GM23338 (cell line): ENCODE data around the gene ABCC3.

ENCODE experiments used
- CREB1 ChIP-seq: fragments of 250-450 bp; sonication (Bioruptor Pico); IDR thresholded peaks from 2 replicates; pipeline ENCODE4 v1.5.0; 2020; ENCODE audit warnings: low read depth, mild to moderate bottlenecking, moderate library complexity
- CTCF ChIP-seq, 2 experiments: fragments of 200-600 bp in 1 of 2; sonication (generic) in 1 of 2; conservative IDR thresholded peaks; 2 replicates each; pipeline versions ENCODE4 v1.5.1 to v1.6.1; 2016 to 2017; ENCODE audit warnings: antibody characterized with exemption in 2 of 2, low read depth in 2 of 2, mild to moderate bottlenecking in 2 of 2, moderate library complexity in 1 of 2
- ETS1 ChIP-seq: IDR thresholded peaks from 2 replicates; pipeline ENCODE4 v1.6.1; 2016; ENCODE audit warnings: antibody characterized with exemption
- EZH2 ChIP-seq: fragments of 200-600 bp; sonication (generic); IDR thresholded peaks from one replicate; pipeline ENCODE4 v1.8.0; 2017; ENCODE audit warnings: antibody characterized with exemption, mild to moderate bottlenecking, low read depth; ENCODE audit not compliant: unreplicated experiment
- EZH2phosphoT487 ChIP-seq: fragments of 200-600 bp; sonication (generic); IDR thresholded peaks from one replicate; pipeline ENCODE4 v1.8.1; 2018; ENCODE audit warnings: antibody characterized with exemption; ENCODE audit not compliant: unreplicated experiment
- JUNB ChIP-seq: IDR thresholded peaks from one replicate; pipeline ENCODE4 v1.6.1; 2016; ENCODE audit warnings: antibody characterized with exemption; ENCODE audit not compliant: unreplicated experiment
- POLR2AphosphoS5 ChIP-seq: IDR thresholded peaks from 2 replicates; pipeline ENCODE4 v1.6.1; 2016; ENCODE audit warnings: antibody characterized with exemption, low read depth
- REST ChIP-seq: IDR thresholded peaks from one replicate; pipeline ENCODE4 v1.6.1; 2018; ENCODE audit warnings: antibody characterized with exemption; ENCODE audit not compliant: unreplicated experiment
- ZNF114 ChIP-seq: fragments of 250-450 bp; sonication (Bioruptor Pico); IDR thresholded peaks from 2 replicates; pipeline ENCODE4 v1.5.0; 2020; ENCODE audit warnings: mild to moderate bottlenecking, moderate library complexity
- ZNF331 ChIP-seq: fragments of 250-450 bp; sonication (Bioruptor Pico); IDR thresholded peaks from 2 replicates; pipeline ENCODE4 v1.5.0; 2020; ENCODE audit warnings: low read depth, mild to moderate bottlenecking, moderate library complexity
- ZNF462 ChIP-seq: fragments of 250-450 bp; sonication (Bioruptor Pico); IDR thresholded peaks from 2 replicates; pipeline ENCODE4 v1.5.0; 2020; ENCODE audit warnings: mild to moderate bottlenecking, moderate library complexity

- TF ChIP-seq CTCF (conservative IDR thresholded peaks at IDR 0.05; ENCODE audit: low read depth in 2 of 2) (no peak), JUNB (no peak), REST (no peak), EZH2 (no peak), CREB1 (CRISPR knock-in tag) (no peak), EZH2phosphoT487 (no peak), POLR2AphosphoS5 (no peak), ZNF331 (CRISPR knock-in tag) (no peak), ZNF462 (CRISPR knock-in tag) (no peak), ZNF114 (CRISPR knock-in tag) (no peak), ETS1 (no peak)
These were observed 85.5 kb downstream of the ABCC3 start for GRCh38 chr17:50719924-50720794.
